HG03097 (cell line): ENCODE data around the gene ZCCHC14.

Experiments
- ATAC-seq: cut with Tn5 transposase; IDR thresholded peaks from one replicate; pipeline ENCODE4 v1.9.1; 2021; ENCODE audit not compliant: unreplicated experiment, low FRiP score

ZCCHC14 gene

GRCh38 chr16:87436225-87437172 lies 56.3 kb downstream of the ZCCHC14 start:
- no peak for ATAC-seq

DNA sequence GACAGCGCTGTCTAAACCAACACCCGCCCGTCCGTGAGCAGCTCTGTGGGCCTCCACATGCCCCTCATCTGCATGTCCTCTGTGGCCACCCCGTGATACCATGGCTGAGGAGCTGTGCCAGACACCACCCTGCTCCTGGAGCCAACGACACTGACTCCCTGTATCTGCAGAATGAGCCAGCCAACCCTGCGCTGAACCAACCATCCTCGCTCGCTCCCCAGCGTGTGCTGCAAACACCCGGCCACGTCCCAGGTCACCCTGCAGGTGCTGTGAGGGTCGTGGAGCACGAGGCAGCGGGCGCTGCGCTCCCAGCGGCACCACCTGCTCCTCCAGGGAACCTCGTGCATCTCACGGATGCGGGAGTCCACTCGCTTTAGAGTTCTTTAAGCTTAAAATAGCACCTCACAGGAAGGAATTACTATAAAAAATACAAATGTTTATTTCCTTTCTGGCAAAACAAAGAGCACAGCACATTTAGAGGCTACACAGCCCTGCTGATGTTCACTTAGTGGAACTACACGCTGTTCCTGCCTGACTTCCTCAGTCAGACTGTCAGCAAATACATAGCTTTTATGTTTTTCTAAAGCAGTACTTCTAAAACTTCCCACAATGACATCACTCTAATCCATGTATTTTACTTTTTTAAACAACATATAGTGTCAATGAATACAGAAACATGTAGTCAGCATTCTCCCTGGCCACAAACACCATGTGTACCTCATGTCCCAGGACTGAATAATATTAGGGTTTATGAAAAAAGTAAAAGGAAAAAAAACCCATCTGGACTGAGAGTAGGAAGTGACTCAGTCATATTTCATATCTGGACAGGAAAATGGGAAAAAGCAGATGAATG lies 57.2 kb downstream of the ZCCHC14 start:
- no peak for ATAC-seq

GRCh38 chr16:87434146-87434667 lies 58.6 kb downstream of the ZCCHC14 start:
- ATAC-seq = no peak

GRCh38 chr16:87432330-87432915 lies 60.4 kb downstream of the ZCCHC14 start:
- no peak for ATAC-seq

DNA sequence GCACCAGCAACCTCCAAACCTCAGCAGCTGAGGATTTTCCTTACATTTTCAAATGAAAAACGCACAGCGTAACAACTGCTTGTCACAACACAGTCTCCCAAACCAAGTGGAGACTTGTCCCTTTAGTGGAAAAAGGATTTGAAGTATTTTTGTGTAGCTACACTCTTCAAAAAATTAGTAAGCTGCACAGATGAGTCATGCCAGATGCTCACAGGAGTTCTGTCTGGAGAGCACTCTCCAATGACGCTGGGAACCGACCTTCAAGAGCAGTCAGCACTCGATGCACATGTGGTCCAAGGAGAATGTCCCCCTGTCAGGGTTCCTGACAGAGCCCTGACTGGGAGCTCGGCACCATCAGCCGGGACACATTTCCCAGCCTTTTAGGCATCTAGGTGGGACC lies 60.9 kb downstream of the ZCCHC14 start:
- no peak for ATAC-seq

- no peak for ATAC-seq
Observed at GRCh38 chr16:87426423-87427215, 66.2 kb downstream of the ZCCHC14 start.

- ATAC-seq = no peak
Observed at GRCh38 chr16:87425941-87426340, 66.9 kb downstream of the ZCCHC14 start.

DNA sequence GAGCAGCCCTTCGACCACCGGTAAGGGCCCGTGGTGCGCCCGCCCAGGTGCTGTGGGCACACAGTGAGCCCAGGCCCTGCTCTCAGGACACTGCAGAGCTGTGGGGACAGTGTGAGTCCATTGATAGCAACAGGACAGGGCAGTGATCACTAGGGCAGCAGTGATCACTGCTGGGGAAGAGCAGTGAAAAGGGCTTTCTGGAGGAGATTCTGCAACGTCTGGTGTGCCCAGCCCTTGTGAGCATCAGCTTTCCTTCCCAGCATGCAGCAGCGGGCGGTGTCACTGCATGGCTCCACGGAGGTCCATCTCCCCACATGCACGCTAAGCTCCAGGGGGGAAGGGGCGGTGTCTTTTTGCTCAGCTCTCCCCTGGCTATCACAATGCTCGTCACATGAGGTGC lies 68.6 kb downstream of the ZCCHC14 start:
- no peak for ATAC-seq

- no peak for ATAC-seq
Observed at GRCh38 chr16:87423429-87423828, 69.4 kb downstream of the ZCCHC14 start.

DNA sequence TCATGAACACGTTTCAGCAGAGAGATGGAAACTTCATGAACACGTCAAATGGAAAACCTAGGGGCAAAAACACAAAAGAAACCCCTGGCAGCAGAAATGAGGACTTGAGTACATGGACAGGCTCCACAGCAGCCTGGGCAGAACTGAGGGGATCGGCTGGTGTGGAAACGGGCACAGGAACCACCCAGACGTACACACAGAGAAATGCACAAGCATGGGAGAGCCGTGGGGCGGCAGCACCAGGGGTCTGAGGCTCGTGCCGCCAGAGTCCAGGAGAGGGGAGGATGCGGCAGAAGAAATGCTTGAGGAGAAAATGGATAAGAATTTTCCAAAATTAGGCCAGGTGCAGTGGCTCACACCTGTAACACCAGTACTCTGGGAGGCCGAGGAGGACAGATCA lies 70.7 kb downstream of the ZCCHC14 start:
- ATAC-seq = no peak

GRCh38 chr16:87421003-87421912 lies 71.6 kb downstream of the ZCCHC14 start:
- no peak for ATAC-seq

GRCh38 chr16:87420026-87421002 lies 72.5 kb downstream of the ZCCHC14 start:
- no peak for ATAC-seq

DNA sequence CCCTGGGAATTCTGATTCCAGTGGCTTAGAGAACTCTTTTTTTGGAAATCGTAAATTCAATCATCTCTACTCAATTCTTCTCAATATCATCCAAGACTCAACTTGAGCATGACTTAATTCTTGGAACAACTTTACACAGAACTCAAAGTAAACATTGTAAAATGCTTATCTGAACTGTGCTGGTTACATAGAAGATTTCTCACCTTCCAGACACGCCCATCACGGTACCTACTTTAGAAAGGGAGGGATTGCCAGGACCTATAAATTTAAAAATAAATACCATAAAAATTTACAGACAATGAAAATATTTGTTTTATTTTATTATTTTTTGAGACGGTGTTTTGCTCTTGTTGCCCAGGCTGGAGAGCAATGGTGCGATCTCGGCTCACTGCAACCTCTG lies 74.2 kb downstream of the ZCCHC14 start:
- no peak for ATAC-seq

DNA sequence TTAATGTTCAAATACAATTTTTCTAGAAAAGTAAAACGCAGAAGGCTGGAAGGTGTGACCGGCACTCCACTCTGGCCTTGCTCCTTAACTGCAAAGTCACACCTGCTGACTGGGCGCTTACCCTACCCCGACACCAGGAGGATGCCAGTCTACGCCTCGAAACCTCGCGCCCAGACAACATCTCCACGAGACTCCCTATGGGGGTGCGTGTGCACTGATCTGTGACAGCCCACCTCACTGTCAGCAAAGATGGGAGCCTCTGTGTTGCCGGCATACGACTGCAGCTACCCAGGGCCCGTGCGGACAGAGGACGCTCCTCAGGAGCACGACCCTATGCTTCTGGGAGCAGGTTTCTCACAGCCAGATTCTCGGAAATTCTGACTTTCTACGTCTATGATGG lies 74.6 kb downstream of the ZCCHC14 start:
- ATAC-seq = no peak

DNA sequence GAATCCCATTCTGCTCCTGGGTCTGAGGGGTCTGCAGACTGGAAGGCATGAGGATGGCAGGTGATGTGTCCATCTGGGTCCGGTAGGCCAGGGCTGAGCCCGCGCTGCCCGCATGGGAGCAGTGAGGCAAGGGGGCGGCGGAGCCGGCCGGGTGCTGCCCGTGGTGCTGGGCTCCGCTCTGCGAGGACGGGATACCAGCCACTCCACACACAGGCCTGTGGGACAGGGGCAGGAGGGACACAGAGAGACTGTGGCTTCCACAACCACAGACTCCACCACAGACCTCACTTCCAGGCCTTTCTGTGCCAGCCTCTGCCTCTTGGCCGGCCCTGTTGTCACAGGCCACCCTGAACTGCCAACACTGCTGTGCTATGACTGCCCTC lies 75.3 kb downstream of the ZCCHC14 start:
- no peak for ATAC-seq

- no peak for ATAC-seq
Observed at GRCh38 chr16:87416826-87417527, 75.8 kb downstream of the ZCCHC14 start.

DNA sequence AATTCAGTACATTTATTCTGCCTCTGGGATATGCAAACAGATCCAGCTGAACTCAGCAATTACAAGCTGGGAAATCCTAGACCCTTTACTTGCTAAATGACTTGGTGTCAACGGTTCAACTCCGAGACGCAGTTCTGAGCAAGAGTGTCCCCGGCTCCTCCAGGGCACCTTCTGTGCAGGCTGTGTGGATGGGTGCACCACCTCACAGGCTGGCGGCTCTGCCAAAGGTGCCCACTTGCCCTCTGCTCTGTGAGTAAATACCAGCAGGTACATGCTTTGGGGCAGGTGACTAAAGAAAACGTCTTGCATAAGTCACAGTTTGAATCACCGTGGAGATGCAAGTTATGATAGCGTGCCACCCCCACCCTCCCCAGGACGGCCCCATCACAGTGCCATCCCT lies 77.4 kb downstream of the ZCCHC14 start:
- ATAC-seq = no peak
